Amygdala (tissue), 56 donors: ENCODE results near the gene PINLYP.

Experiments used
- DNase-seq, 56 donors: peaks; one replicate each; lab custom pipeline; 2025; lab: John Stamatoyannopoulos, UW

The PINLYP gene

DNA sequence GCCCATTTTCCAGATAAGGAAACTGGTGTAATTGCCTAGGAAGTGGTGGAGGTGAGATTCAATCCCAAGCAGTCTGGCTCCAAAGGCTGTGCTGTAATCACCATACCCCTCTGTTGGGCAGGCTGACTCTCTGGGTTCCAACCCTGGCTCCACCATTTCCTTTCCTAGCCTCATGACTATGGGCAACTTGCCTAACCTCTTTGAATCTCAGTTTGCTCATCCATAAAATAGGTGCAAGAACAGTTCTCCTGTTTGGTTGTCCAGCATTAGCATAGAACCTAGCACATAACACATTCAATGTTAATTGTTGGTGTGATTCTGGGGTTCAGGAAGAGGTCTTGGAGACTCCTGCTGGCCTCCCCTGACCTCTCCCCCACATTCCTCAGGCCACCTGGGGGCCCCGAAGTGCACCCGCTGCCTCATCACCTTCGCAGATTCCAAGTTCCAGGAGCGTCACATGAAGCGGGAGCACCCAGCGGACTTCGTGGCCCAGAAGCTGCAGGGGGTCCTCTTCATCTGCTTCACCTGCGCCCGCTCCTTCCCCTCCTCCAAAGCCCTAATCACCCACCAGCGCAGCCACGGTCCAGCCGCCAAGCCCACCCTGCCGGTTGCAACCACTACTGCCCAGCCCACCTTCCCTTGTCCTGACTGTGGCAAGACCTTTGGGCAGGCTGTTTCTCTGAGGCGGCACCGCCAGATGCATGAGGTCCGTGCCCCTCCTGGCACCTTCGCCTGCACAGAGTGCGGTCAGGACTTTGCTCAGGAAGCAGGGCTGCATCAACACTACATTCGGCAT is 23.0 kb downstream of the PINLYP start:
- DNase-seq, result no peak

DNA sequence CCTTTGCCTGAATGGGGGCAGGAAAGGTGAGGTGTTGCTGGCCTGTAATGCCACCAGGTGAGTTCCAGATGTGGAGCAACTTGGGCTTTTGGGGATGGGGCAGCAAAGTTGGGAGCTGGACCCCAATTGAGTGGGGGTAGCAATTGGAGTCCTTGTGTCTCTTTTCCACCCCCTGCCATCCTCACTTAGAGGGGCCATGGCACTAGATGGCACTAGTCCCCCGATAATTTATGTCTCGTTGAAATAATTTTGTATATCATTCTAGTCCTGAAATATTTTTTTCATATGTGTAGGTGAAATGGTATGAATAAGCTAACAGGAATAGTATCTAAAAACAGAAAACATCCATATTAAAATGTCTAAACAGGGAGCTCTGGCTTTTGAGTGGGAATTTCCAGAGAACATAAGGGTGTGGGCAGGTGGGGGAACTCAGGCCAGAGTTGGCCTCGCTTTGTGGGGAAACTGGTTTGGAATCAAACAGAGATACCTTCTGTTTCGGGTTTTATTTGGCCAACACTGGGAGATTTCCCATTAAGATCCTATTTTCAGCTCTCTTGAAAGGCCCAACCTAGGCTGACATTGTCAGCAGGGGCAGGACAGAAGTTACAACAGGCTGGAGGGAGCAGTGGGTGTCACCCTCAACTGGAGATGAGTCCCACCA is 24.2 kb downstream of the PINLYP start:
- DNase-seq, result peak in 4 of 56 donors; percentile 6 to 43 (median 16)

GRCh38 chr19:43600326-43600725 is 24.7 kb downstream of the PINLYP start:
- peak in 3 of 56 donors; percentile 5 to 15 (median 13) for DNase-seq

GRCh38 chr19:43605875-43606568 is 30.4 kb downstream of the PINLYP start:
- DNase-seq, result peak in 19 of 56 donors; percentile 3 to 69 (median 19)

GRCh38 chr19:43606569-43607229 is 31.1 kb downstream of the PINLYP start:
- peak in 8 of 56 donors; percentile 3 to 23 (median 6) for DNase-seq

DNA sequence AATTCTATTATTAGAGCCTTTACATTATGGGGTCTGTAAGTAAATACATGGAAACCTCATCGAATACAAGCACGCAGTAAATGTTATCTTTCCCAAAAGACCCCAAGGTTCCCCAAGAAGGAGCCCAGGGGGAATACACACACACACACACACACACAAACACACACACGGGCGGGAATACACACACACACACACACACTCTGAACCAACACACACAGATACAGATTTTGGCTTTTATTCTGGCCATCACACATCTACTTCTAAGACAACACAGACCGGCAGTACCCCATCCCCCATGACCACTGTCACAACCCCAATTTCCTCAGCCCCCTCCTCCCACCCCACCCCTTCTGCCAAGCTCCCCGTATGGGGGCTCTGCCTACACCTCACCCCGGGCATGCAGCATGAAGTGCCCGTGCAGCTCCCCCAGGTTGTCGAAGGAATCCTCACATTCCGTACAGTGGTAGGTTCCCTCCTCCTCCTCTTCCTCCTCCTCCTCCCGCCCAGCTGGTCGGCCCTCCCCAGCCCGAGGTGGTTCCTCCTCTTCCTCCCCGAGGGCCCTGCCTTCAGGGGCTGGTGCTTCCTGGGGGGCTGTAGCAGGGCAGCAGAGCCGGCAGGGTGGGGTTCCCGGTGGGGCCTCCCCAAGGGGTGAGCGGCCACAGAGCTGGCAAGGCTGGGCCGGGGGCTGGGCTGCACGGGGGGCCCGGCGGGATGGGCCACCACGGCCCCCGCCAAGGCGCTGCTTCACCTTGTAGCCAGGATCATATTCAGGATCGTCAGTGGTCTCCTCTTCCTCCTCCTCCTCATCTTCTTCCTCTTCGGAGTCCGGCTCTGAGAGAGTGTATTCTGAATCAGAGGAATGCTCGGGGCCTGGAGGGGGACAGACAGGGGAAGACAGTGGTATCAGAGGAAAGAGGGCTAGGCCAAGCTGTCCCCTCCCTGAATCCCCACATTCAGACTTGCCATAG is 31.9 kb downstream of the PINLYP start:
- no peak for DNase-seq

DNA sequence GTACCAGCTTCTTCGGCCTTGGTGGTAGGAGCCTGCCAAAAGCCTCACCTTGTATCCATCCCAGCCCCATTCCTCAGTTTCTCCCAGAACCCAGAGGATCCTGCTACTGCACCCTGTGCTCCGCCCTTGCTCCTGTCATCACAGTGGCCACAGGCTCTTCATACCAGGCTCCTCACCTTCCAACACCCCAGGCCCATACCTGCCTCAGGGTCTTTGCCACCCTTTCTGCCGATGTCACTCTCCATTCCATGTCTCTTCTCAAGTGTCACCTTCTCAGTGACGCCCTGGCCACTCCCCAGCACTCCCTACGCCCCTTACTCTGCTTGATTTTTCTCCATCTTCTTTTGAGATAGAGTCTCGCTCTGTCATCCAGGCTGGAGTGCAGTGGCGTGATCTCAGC is 34.3 kb downstream of the PINLYP start:
- no peak for DNase-seq

- DNase-seq, result no peak
Measured at GRCh38 chr19:43610493-43610892, 34.9 kb downstream of the PINLYP start.

GRCh38 chr19:43611788-43612187 is 36.2 kb downstream of the PINLYP start, which contains the start of gene SRRM5:
SRRM5 (plus strand) TSS chr19:43612088; CDS start chr19:43612122, 34 bp downstream.
- no peak for DNase-seq

GRCh38 chr19:43612374-43612773 is 36.8 kb downstream of the PINLYP start:
- DNase-seq, result no peak

GRCh38 chr19:43616306-43616705 is 40.7 kb downstream of the PINLYP start:
- DNase-seq, result no peak

- DNase-seq, result no peak
Measured at GRCh38 chr19:43616954-43617353, 41.4 kb downstream of the PINLYP start.

DNA sequence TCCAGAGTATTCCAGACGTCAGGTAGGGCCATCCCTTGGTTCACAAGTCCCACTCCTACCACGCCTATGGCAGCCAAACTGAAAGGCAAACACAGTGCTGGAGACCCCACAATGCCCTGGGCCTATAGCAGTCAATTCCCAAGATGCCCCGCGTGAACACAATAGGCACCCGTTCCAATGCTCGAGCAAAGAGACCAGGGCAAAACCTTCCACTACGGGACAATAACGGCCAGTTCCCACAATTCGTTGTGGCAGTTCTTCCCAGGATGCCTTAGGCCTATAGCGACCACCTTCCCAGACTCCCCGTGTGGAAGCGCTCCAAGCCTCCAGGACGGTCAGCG is 43.3 kb downstream of the PINLYP start:
- DNase-seq, result peak in 9 of 56 donors; percentile 49 to 79 (median 62)

DNA sequence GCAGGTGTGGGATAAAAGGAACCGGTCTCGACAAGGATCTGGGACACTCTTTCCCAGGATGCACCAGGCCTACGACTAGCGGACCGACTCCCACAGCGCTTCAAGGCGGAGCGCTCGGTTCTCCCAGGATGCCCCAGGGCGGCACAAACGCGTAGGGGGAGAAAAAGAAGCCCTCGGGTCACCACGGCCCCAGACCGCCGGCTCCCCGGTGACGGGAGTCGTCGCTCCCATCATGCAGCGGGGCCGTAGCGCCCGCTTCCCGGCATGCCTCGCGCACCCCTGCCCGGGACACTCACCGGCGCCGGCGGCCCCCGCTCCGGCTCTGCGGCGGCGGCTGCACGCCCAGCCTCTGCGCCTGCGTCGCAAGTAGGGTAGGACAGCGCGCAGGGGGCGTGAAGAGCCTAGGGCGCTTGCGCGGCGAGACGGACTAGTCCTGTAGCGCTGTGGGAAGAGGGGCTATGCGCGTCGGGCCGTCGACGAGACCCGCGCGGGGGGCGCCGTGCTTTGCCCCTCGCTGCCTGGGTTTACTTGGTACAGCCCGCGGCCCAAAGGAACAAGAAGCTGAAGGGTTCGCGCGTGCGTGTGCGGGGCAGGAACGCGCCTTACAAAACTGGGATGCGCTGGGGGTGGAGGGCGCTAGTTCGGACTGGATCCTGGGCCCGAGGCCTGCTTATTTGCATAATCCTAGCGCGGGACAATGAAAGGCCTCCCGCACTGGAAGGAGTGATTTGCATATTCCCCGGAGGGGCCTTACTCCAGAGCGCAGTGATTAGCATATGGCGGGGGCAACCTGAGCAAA is 43.9 kb downstream of the PINLYP start, which contains the start of gene ZNF428:
TSS of gene ZNF428 (minus strand) at position 368 of the 799 bp plus-strand sequence. CDS start 5,325 bp downstream, outside the sequence.
- DNase-seq, result peak; percentile 66 to 96 (median 90)

DNA sequence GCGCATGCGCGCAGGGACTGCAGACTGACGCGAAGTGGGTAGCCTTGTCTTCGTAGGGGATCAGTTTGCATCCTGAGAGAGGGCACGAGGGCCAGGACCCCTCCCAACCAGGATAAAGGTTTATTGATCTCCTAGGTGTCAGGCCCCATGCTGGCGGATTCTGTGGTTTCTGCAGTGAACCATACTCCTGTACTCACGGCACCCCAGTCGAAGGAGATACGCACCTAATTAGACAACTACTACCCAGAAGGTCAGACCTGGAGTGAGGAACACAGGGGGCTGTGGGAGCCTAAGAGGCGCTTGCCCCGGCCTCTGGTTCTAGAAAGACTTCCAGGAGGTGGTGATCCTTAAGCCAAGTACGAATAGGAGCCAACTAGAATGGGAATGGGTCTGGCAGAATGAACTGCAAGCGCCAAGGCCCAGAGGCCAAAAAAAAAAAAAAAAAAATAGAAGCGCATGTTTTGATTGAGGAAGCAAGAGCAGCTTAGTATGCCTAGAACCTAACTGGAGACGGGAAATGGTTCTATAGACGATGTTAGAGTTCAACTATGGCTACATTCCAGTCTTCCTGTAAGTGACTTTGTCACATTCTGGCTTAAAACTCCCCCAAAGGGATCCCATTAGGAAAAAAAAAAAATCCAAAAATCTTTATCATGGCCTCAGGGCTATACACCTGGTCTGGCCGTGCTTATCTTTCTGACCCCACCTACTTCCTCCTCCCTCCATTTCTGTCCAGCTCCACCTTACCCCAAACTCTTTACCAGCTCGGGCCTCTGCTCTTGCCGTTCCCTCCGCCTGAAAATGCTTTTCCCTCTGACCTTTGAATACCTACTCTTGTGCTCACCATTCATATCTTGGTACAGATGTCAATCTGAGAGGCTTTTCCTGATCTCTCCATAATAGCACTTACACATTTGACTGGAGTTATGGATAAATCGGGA is 44.7 kb downstream of the PINLYP start:
- no peak for DNase-seq

DNA sequence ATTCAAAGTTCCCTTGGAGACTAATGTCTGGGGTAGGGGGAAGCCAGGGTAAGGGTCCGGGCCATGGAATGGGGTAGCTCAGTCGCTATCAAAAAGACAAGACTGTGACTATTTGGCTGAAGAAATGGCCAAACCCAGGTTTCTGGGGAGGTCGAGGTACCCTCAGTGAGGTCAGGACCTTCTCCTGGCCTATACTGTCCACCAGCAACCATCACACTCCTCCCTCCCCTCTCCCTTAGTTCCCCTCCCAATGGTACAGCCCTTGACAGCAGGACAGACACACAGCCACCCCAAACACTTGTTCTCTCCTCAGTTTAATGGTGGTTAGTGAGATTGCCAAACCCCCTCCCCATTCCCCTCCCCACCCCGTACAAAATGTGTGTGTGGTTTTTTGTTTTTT is 46.5 kb downstream of the PINLYP start:
- no peak for DNase-seq

DNA sequence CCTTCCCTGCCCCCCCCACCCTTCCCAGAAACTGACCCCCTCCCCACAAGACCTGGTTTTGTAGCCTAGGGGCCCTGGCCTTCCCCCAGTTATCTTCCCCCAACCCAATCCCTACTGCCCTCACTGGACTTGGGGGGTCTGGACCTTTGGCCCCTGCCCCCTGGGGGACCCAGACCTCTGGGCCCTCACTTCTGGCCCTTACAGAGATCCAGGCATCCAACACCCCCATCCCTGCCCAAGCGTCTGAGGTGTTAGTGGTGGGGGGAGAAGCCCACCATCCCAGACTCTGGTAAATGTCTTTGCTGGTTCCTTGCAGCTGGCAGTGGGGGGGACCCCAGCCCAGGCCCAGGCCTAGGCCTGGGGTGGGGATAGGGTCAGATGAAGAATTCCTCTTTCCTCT is 47.4 kb downstream of the PINLYP start:
- DNase-seq, result no peak
